Gastroesophageal sphincter (tissue), 3 donors: ENCODE results near the gene MINDY3.

Source experiments
- CTCF ChIP-seq, 4 experiments: fragments of 200-600 bp in 2 of 4; fragments of 450-650 bp in 2 of 4; sonication (generic) in 1 of 4; IDR thresholded peaks; one replicate each; pipeline ENCODE4 v1.5.1; 2017 to 2019; ENCODE audit warnings: antibody characterized with exemption in 4 of 4, mild to moderate bottlenecking in 2 of 4, moderate library complexity in 2 of 4
- EP300 ChIP-seq: sonication (generic); formaldehyde crosslinking; IDR thresholded peaks from one replicate; pipeline ENCODE4 v1.6.1; 2017; ENCODE audit warnings: antibody characterized with exemption, mild to moderate bottlenecking
- POLR2A ChIP-seq, 2 donors: fragments of 450-650 bp; IDR thresholded peaks; one replicate each; pipeline ENCODE4 v1.6.1; 2017; ENCODE audit warnings: antibody characterized with exemption in 2 of 2, mild to moderate bottlenecking in 2 of 2, moderate library complexity in 1 of 2
- POLR2AphosphoS5 ChIP-seq: sonication (generic); formaldehyde crosslinking; IDR thresholded peaks from one replicate; pipeline ENCODE4 v1.6.1; 2017; ENCODE audit warnings: antibody characterized with exemption

DNA sequence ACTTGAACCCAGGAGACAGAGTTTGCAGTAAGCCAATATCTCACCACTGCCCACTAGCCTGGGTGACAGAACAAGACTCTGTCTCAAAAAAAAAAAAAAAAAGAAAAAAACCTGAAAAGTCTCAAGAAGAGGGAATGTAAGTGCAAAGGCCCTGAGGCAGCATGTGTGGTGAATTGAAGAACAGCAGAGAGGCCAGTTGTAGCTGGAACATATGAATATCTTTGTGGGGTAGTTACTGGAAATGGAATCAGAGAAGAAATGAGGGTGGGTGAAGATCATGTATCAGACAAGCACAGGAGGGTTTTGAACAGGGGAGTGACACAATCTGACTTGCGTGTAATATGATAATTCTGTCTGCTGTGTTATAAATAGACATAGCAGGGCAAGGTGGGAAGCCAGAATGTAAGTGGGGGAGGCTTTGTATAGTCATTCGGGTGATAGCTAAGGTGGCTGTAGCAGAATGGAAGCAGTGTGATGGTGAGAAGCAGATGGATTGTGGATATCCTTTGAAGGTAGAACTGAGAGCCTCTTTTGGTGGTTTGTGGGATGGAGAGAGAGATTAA lies 95.3 kb downstream of the MINDY3 start:
- TF ChIP-seq POLR2A (IDR thresholded peaks at IDR 0.05) (no peak), CTCF (IDR thresholded peaks at IDR 0.05) (no peak), POLR2AphosphoS5 (no peak), EP300 (no peak)
